HL-60 (cell line): ENCODE results near the gene KIF25.

ENCODE experiments used
- DNase-seq, 2 experiments: peaks; one replicate each; pipeline ENCODE4 v3.0.0-alpha.2; 2010 to 2020; ENCODE audit warnings: low read depth in 1 of 2, low spot score in 1 of 2
- H3K27ac ChIP-seq: fragments of 250-450 bp; sonication (Bioruptor Pico); replicated peaks from 2 replicates; pipeline ENCODE4 v1.5.1; 2020; ENCODE audit warnings: mild to moderate bottlenecking, moderate library complexity
- H3K27me3 ChIP-seq: fragments of 250-450 bp; sonication (Bioruptor Pico); 2 replicates; pipeline ENCODE4 v1.5.1; 2021; ENCODE audit warnings: mild to moderate bottlenecking, moderate library complexity; ENCODE audit not compliant: insufficient read depth, poor library complexity, severe bottlenecking
- H3K4me3 ChIP-seq: replicated peaks from 2 replicates; pipeline ENCODE4 v1.5.1; 2011; ENCODE audit warnings: mild to moderate bottlenecking, control low read depth, low read length; ENCODE audit not compliant: insufficient read depth
- CTCF ChIP-seq: IDR thresholded peaks from one replicate; pipeline ENCODE4 v1.5.1; 2011; ENCODE audit warnings: low read length, control low read depth, inconsistent platforms; ENCODE audit not compliant: insufficient read depth
- GABPA ChIP-seq: IDR thresholded peaks from 2 replicates; pipeline ENCODE4 v1.6.1; 2012; ENCODE audit warnings: low read depth
- POLR2AphosphoS5 ChIP-seq: IDR thresholded peaks from 2 replicates; pipeline ENCODE4 v1.6.1; 2012; ENCODE audit warnings: low read depth
- REST ChIP-seq: IDR thresholded peaks from 2 replicates; pipeline ENCODE4 v1.6.1; 2012; ENCODE audit warnings: low read depth; ENCODE audit not compliant: insufficient replicate concordance
- SPI1 ChIP-seq: IDR thresholded peaks from 2 replicates; pipeline ENCODE4 v1.6.1; 2012; ENCODE audit warnings: low read depth, mild to moderate bottlenecking, borderline replicate concordance

Gene KIF25

GRCh38 chr6:168045141-168045691, 47.7 kb downstream of the KIF25 start:
- Histone ChIP-seq H3K27ac (no peak overlapping the region), H3K27me3 (no peaks in the 10 kb centered on the region), H3K4me3 (no peak overlapping the region)
- no peak for TF ChIP-seq REST
- no peak for TF ChIP-seq GABPA
- TF ChIP-seq POLR2AphosphoS5 = no peak
- TF ChIP-seq SPI1 = no peak
- TF ChIP-seq CTCF = no peak
- no peak for DNase-seq

- H3K27ac ChIP-seq = no peak overlapping the region
- TF ChIP-seq CTCF = no peak
- no peak for TF ChIP-seq POLR2AphosphoS5
- DNase-seq = no peak
- no peaks in the 10 kb centered on the region for H3K27me3 ChIP-seq
- no peak overlapping the region for H3K4me3 ChIP-seq
Measured at GRCh38 chr6:168045706-168046620, 48.5 kb downstream of the KIF25 start.

GRCh38 chr6:168046696-168047095, 49.2 kb downstream of the KIF25 start:
- no peak for DNase-seq
- Histone ChIP-seq H3K4me3 (no peak overlapping the region), H3K27ac (no peak overlapping the region), H3K27me3 (no peaks in the 10 kb centered on the region)
- no peak for TF ChIP-seq SPI1

GRCh38 chr6:168047841-168048723, 50.6 kb downstream of the KIF25 start:
- TF ChIP-seq SPI1 = no peak
- TF ChIP-seq POLR2AphosphoS5 = no peak
- TF ChIP-seq REST = no peak
- no peak for TF ChIP-seq GABPA
- TF ChIP-seq CTCF = no peak
- Histone ChIP-seq H3K27ac (no peak overlapping the region), H3K4me3 (no peak overlapping the region), H3K27me3 (no peaks in the 10 kb centered on the region)
- no peak for DNase-seq
